Stimulated activated CD4-positive, alpha-beta T cell treated with anti-CD3 and anti-CD28 coated beads, TNF-alpha, amount 100 ng/mL, for 4 hours (primary cell): ENCODE data around the gene IMPG2.

Source experiments
- DNase-seq, 3 experiments: peaks; one replicate each; pipeline ENCODE4 v3.0.0-alpha.2; 2020; ENCODE audit warnings: low read depth in 3 of 3

Gene IMPG2

DNA sequence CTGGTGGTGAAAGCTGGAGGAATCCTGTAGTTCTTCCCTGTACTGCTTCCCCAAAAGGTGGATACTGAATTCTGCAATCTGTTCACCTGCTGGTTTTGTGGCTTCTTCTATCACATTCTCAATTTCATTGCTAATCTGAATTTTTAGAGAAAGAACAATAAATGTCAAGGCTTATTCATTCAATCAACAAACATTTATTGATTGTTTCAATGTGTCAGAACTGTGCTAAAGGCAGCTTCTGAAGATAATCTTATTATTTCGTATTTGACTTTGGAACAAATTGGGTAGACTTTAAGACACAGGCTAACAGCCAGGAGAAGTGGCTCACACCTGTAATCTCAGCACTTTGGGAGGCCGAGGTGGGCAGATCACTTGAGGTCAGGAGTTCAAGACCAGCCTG lies 46.8 kb downstream of the IMPG2 start:
- no peak for DNase-seq

DNA sequence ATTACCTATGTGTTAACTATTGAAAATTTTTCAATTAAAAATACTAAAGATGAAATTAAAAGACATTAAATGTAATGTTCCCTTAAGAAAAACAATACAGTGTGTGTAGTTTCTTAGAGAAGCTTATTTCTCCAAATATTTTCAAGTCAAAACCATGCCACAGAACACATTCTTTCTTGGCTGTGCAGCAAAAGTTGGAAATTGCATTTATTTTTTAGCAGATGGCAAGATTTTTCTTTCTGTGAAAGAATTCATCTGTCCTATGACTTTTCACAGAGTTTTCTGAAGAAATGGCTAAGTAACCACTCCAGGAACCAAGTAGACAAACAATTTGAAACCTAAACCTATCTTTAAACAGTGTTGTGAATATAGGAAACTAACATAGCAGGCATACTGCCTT lies 47.2 kb downstream of the IMPG2 start:
- no peak for DNase-seq

DNA sequence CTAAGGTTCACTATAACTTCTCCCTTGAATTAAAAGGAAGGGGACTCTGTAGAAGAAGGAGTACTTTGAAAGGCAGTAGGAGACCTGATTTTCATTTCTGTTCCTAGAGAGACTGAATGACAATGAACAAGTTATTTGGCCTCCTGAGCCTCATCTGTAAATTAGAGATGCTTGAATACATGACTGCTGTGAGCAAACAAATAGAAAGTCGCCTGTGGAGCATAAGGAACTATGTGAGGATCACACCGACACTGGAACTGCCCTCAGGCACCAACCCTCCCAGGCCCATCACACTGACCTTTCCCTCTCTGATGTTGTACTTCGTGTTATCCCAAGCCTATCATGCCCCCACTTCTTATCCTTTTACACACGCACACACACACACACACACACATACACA lies 48.6 kb downstream of the IMPG2 start:
- DNase-seq, result no peak

DNA sequence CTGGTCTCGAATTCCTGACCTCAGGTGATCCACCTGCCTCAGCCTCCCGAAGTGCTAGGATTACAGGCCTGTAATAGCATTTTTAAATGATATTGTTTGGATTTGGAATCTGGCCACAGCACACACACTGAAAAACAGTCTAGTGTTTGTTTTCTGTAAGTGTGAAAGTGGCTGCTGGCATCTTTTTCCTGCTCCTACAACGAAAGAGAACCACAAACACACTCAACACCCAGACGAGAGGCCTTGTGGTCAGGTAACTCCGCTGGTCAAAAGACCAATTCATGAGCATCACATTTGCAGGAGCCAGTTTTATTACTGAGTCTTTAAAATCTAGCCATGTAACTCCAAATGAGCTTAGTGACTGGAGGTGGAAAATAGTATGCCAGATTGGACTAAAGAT lies 50.2 kb downstream of the IMPG2 start:
- no peak for DNase-seq

DNA sequence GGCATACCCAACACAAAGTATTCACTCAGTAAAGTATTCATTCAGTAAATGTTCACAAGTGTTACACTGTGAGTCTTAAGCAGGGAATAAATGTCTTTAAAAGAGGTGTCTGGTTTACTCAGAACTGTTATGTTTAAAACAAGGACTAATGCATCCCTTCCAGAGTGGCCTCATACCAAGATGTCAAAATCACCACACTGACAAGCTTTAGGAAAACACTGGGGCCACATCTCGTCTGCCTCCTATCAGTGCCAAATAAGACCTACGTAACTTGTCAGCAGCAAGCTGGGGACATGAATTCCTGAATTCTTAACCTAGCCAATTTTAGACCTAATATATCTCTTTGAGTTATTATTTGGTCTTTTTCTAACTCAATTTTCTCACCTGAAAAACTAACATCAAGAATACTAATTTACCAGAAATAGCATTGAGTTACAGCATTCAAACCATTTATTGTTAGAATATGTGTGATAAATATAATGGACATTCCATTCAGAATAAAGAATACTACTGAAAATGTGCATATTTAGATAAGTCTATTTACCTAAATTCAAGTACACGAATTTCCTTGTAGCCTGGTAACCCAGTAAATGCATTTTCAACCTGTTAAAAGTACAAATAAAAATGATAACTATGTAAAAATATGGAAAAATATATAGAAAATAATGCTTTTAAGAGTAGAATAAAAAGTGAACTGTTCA lies 51.3 kb downstream of the IMPG2 start:
- DNase-seq, result no peak

DNA sequence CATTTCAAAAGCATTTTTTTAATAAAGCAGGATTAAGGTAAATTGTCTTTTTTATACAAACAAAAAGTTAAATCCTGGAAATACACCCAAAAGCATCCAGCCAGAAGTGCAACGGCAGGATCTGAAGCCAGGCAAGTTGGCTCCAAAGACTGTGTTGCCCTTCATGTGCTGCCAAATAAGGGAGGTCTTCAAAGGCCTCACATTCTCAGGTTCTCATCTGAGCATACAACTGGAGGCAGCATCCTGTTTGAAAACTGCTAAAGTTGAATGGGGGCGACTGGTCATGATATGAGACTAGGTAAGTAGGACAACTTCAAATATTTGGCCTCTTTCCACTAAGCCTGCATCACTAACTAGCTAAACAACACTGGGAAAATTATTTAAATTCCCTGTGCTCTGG lies 52.2 kb downstream of the IMPG2 start:
- DNase-seq, result no peak

DNA sequence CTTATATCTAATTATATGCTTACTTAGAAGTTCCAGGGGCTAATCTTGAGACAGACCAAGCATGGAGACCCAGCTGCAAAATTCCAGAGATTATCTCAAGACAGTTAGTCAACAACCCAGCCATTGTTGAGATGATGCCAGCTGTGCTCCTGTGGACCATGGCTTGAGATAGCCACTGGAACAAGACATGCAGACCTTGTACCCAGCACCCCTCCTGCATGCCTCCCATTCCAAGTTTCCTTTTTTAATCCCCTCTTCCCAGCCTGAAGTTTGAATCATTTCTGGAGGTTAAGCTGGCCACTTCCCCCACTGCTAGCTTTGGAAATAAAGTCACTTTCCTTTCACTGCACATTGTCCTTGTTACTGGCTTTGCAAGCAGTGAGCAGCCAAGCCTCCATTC lies 53.8 kb downstream of the IMPG2 start:
- no peak for DNase-seq

DNA sequence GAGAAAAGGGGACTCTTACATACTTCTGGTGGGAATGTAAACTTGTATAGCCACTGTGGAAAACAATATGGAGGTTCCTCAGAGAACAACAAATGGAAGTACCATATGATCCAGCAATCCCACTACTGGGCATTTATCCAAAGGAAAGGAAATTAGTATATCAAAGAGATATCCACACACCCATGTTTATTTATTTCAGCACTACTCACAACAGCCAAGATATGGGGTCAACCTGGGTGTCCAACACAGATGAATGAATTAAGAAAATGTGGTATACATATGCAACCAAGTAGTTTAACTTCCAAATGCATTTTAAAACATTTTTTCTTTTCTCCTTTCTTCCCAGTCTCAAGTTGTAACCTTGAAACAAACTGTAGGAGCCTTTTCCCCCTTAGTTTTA lies 54.3 kb downstream of the IMPG2 start:
- DNase-seq, result no peak

DNA sequence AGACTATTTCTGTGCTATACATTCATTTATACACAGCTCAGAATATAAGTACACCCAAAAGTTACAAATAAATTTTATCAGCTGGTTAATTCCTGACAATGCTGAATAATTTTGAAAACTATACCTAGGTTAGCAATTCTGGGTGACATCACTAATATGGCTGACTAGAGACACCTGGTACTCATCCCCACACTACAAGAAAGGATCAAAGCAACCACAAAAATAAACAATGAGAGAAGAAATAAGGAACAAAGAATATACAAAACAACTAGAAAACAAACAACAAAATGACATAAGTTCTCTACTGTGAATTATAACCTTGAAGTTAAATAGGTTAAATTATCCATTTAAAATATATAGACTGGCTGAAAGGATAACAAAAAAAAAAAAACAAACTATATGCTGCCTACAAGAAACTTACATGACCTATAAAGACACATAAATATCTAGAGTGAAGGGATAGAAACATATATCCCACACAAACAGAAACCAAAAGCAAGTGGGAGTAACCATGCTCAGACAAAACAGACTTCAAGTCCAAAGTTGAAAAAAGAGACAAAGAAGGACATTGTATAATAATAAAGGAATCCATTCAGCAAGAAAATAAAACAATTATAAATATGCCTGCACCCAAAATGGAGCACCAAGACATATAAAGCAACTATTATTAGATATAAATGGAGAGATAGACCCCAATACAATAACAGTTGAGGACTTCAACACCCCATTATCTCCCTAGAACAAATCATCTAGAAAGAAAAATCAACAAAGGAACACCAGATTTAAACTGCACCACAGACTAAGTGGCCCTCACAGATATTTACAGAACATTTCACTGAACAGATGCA lies 57.8 kb downstream of the IMPG2 start:
- DNase-seq, result no peak

DNA sequence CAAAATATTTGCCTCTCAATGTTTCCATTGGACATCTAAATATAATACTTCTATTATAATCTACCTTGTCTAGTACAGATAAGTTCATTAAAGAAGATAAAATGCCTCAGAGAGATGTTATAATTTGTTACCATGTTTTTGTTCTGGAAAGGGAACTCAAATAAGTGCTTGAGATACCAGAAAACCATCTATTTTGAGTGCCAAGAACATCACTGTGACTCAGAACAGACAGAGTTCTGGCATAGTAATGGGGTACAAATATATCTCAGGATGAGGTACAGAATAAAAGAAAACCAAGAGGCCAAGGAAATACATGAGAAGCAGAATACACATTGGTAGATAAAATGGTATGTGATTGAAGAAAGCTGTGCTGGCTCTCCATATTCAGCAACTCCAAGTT lies 58.9 kb downstream of the IMPG2 start:
- no peak for DNase-seq

DNA sequence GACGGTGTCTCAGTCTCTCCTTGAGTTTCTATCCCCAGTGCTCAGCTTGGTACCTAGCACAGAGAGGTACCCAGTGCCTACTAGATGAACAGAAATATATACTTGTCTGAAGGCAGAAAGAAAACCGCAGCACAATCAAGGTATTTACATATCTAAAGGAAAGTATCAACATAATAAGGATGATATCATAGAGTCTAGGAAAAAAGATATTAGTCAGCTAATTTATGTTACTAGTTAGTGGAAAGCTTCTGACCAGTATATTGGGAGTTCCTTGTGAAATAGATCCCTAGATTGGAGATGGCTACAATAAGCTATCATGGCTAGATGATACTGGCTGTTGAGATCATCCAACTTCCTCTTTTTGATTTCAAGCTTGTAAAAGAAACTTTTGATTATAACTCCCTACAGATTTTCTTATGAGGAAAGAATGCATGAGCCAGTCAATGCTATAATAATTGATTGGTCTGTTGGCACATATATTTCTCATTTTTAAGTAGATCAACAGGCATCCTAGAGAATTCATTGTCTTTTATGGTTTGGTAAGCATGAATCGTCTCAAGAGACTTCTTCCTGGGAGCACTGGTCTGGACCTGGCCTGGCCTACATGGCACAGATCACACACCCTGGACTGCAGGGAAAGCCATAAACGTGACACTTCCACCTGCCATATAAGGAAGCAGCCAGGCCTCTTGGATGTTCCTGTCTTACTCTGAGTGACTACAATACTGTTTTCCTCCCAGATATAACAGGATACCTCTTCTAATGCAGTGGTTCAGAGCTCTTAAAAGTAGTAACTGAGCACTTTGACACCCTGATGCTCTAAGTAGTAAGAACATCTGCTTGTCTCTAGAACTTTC lies 60.7 kb downstream of the IMPG2 start:
- no peak for DNase-seq

DNA sequence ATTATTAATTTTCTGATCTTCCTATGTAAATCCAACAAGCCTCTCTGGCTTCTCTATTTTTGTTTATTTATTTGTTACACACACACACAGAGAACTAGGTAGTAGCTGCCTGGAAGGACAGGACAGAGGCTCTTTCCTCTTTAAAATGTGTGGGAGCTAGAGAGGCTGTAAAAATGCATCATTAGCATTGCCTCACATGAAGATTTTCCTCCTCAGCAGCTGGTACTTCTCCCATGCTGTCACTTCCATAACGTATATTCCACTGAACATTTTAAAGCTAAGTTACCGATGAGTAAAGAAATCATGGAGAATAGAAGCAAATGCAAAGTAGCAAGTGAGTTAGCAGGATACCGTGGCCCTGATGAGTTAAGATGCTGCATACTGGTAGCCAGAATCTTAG lies 63.9 kb downstream of the IMPG2 start:
- DNase-seq, result no peak

DNA sequence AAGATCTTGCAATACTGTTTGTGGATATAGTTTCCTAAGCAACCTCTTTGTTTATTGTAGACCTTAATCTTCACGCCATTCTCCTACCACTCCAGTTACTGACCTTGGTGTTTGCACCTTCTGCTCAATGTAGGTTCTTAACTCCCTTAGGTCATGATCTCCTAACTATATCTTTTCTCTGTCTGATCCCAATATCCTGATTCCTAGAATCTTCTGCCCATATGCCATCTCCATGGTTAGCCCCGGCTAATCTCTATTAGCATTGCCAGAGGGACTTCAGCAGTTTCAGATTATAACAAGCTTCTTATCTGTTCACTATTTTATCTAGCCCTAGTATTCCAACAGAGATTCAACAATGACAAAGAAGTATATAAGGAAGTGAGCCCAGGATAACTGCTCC lies 64.9 kb downstream of the IMPG2 start:
- DNase-seq, result no peak

DNA sequence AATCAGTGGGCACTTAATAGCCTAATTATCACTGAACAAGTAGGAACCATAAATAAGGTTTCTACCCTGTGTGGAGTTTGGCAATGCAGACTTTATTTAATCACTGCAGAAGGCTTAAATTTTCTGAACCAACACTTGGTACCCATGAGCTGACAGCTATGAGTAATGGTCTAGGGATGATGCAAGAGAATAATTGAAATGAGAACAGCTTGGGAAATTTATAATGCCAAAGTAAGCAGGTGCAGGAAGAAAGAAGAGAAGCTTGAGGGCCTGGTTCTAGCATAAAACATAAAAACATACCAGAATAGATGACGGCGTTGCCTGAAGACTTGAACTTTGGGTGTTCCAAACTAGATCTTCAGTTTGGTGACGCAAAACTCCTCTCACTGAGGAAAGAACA lies 67.0 kb downstream of the IMPG2 start:
- DNase-seq, result no peak

DNA sequence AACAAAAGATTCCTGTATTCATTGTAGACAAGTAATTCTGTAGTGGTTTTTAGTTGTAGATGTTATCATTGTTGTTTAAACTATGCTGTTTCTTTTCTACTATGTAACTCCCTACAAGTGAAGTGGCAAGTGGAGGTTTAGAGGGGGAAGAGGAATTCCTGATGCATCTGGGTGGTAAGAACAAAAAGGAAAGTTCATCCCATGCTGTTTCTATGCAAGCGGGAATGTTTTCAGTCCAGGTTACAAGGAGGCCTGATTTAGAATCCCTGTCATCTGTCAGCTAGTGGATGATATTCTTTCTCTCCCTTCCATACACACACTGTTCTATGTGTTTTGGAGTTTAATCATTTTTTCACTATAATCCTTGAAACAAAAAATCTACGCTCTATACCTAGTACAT lies 67.4 kb downstream of the IMPG2 start:
- DNase-seq, result no peak

DNA sequence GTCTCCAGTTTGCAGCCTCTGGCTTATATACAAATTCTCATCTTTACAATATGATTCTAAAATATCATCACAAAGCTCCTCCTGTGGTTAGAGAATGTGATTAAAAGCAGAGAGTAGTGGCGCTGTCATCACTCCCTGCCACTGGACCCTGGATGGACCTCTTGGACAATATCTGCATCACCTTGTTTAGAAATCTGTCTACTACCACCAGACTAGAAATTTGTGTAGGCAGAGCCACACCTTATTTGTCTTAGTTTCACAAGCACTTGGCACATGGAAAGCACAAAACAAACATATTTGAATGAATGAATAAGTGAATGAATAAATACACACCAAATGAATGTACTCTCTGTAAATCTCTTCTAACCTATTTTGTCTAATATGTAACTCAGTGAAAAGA lies 68.1 kb downstream of the IMPG2 start:
- DNase-seq, result no peak

DNA sequence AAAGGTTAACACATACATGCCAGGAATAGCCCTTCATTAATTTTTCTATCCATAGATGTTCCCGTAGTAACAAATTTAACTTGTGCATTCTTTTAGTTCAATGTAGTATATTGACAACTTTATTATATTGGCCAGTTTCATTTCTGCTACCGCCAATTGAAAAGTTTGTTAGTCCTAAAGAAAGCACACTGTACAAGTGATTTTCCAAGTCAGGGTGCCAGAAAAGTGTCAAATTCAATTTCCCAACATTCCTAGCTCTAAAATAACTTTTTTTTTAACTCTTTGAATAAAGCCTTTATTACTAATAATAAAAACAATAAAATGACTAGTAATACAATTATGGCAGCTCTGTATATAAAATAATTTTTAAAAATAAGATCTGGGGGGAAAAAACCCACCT lies 68.9 kb downstream of the IMPG2 start:
- no peak for DNase-seq

DNA sequence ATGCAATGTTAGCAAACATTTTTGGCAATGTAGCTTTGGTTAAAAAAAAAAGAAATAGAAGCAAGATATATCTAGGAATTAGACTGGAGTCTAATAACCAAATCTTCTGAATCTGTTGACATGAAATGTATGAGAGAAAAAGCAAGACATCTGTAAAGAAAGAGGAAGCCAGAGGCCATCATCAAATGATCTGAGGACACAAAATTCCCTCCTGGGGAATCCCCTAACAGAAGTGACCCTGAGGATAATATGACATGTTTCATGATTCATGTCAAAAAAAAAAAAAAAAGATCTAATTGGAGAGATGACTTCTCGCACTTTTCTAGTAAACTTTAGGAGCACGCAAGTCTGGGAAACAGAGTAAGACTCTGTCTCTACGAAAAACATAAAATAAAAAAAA lies 70.9 kb downstream of the IMPG2 start:
- DNase-seq, result no peak

DNA sequence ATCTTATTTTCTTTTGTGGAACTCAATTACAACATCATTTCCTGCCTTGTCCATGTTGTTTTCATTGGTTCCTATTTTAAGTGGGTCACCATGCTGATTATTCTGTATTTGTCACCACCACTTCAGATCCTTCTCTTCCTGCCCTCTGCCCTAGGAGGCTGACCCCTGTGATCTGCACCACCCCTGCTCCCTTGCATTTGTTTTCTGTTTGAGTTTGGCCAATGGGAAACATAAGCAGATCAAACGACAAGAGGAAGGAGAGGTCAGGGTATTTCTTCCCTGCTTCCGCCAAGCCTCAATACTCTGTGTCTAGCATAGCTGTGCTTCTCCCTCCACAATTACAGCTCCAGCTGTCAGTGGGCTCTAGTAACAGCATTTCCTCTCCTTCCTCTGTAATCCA lies 71.6 kb downstream of the IMPG2 start:
- no peak for DNase-seq

DNA sequence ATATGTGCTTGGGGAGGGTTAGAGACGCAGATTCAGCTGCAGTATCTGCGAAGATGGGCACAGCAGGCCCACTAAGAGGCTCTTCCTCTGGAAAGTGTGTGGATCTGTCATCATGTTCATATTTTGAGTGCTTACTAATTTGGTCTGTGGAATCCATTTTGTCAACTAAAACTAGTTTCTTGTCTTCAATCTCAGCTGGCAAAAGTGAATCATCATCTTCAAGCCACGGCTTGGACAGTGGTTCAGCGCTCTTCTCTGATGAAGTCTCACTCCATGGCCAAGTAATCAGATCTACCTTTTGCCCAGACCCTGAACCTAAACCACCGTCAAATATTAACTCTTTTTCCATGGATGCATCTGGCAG lies 76.2 kb downstream of the IMPG2 start:
- no peak for DNase-seq

DNA sequence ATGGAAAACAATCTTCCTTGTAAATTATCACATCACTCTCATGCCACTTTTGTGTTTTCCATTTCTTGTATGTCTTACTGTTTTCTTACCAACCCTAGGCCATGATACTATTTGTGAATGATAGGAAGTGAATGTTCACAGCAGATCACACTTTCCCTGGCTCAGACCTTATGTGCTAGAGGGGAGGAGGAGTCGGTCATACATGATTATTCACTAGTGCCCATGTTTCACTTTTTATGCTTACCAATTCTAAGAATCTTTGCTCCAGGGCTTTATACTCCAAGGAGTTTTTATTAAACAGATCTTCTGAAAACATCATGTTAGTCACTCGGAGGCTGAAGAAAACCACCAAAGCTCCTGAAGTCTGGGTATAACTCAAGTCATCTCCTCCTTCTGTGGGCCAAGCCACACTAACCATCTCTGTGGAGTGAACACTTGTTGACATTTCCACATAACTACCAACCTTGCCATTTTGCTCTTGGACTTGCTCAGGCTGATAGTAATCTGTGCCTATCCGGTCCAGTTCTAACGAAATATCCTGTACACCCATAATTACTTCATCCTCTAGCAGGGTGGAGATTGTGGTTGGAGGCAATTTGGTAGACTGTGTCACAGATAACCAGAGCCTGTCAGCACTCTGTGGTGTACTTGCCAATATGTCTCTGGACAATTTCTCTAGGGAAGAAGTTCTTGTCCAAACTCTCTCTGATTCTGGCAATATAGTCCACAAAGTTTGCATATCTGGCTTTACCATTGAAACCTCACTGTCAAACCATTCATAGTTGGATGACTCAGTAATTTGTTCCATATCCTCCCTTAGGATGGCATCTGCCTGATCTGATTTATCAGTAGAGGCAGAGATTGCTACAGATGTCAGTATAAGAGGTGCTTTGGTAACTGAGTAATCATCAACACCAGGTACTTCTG lies 76.8 kb downstream of the IMPG2 start:
- DNase-seq, result no peak
